Measurements from ENCODE around the gene NFATC1.

The NFATC1 gene

DNA sequence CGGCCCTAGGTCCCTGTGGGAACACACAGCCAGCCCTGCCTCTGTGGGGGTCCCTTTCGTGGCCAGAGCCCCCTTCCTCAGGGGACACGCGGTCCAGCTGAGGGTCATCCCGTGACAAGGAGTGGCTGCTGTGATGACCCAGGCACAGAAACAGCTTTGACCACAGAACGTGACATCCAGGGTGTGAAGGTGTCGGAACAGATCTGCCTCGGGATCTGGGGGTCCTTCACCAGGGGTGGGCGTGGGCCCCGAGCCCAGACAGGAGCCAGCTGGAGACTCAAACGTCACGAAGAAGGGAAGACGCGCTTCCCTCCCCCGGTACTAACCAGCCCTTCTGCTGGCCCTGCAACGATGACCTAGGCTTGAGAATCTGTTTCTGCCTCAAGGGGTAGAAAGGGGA, 75.9 kb downstream of the NFATC1 start:
- Histone ChIP-seq H3K36me3 (ENCODE audit: control insufficient read depth, low read length) (peaks cover 17% of the 10 kb centered on the region), H3K4me2 (ENCODE audit: low read length) (no peak overlapping the region), H3K4me3 (ENCODE audit: low read length) (no peak overlapping the region), H3K79me2 (ENCODE audit: control insufficient read depth, low read length) (no peaks in the 10 kb centered on the region), H3K9me2 (replicated peaks; ENCODE audit: control insufficient read depth, low read length) (no peaks in the 10 kb centered on the region), H3K27me3 (ENCODE audit: control insufficient read depth, low read length) (no peaks in the 10 kb centered on the region), H3K9me3 (ENCODE audit: control insufficient read depth, insufficient read depth, low read length) (no peaks in the 10 kb centered on the region), H3K27ac (ENCODE audit: low read depth, low read length) (no peak overlapping the region), H4K20me1 (ENCODE audit: control insufficient read depth, insufficient read depth, low read depth, low read length) (no peaks in the 10 kb centered on the region), H3K4me1 (ENCODE audit: control insufficient read depth, low read length) (peaks cover 11% of the 10 kb centered on the region), H3F3A (ENCODE audit: control insufficient read depth, insufficient read depth) (0 out of 2 replicates have a peak, but pooled peaks cover 5% of the 10 kb centered on the region)
- TF ChIP-seq, protein P1, sequence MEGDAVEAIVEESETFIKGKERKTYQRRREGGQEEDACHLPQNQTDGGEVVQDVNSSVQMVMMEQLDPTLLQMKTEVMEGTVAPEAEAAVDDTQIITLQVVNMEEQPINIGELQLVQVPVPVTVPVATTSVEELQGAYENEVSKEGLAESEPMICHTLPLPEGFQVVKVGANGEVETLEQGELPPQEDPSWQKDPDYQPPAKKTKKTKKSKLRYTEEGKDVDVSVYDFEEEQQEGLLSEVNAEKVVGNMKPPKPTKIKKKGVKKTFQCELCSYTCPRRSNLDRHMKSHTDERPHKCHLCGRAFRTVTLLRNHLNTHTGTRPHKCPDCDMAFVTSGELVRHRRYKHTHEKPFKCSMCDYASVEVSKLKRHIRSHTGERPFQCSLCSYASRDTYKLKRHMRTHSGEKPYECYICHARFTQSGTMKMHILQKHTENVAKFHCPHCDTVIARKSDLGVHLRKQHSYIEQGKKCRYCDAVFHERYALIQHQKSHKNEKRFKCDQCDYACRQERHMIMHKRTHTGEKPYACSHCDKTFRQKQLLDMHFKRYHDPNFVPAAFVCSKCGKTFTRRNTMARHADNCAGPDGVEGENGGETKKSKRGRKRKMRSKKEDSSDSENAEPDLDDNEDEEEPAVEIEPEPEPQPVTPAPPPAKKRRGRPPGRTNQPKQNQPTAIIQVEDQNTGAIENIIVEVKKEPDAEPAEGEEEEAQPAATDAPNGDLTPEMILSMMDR (IDR thresholded peaks at IDR 0.05; ENCODE audit: low read depth, low read length, poor library complexity, severe bottlenecking): no peak
- no peak for TF ChIP-seq EZH2phosphoT487 (IDR thresholded peaks at IDR 0.05; ENCODE audit: borderline replicate concordance, low read length)

DNA sequence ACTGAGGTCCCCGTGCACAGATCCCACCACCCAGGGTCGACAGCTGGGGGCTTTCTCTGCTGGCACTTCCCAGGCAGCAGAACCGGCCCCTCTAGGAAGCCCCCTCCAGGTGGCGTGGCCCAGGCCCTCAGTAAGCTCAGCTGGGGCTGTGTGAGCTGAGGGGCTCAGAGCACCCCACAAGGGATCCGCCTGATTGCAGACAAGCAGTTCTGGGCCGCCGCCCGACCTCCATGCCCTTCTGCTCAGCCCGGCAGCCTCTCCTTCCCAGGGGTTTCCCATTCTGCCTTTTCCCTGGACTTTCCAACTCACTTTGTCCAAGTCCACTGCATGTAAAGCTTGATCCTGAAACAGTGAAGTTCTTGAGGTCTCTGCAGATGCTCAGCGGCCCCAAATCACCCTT, 76.4 kb downstream of the NFATC1 start:
- Histone ChIP-seq H3K4me1 (ENCODE audit: control insufficient read depth, low read length) (peaks cover 10% of the 10 kb centered on the region), H3K27ac (ENCODE audit: low read depth, low read length) (no peak overlapping the region), H3F3A (ENCODE audit: control insufficient read depth, insufficient read depth) (0 out of 2 replicates have a peak, but pooled peaks cover 3% of the 10 kb centered on the region), H3K4me3 (ENCODE audit: low read length) (no peak overlapping the region), H3K4me2 (ENCODE audit: low read length) (no peak overlapping the region), H3K9me2 (replicated peaks; ENCODE audit: control insufficient read depth, low read length) (no peaks in the 10 kb centered on the region), H3K27me3 (ENCODE audit: control insufficient read depth, low read length) (no peaks in the 10 kb centered on the region), H3K79me2 (ENCODE audit: control insufficient read depth, low read length) (no peaks in the 10 kb centered on the region), H3K36me3 (ENCODE audit: control insufficient read depth, low read length) (peaks cover 13% of the 10 kb centered on the region), H4K20me1 (ENCODE audit: control insufficient read depth, insufficient read depth, low read depth, low read length) (no peaks in the 10 kb centered on the region), H3K9me3 (ENCODE audit: control insufficient read depth, insufficient read depth, low read length) (no peaks in the 10 kb centered on the region)
- TF ChIP-seq, protein P1 (IDR thresholded peaks at IDR 0.05; ENCODE audit: low read depth, low read length, poor library complexity, severe bottlenecking): no peak
- TF ChIP-seq EZH2phosphoT487 (IDR thresholded peaks at IDR 0.05; ENCODE audit: borderline replicate concordance, low read length): no peak

DNA sequence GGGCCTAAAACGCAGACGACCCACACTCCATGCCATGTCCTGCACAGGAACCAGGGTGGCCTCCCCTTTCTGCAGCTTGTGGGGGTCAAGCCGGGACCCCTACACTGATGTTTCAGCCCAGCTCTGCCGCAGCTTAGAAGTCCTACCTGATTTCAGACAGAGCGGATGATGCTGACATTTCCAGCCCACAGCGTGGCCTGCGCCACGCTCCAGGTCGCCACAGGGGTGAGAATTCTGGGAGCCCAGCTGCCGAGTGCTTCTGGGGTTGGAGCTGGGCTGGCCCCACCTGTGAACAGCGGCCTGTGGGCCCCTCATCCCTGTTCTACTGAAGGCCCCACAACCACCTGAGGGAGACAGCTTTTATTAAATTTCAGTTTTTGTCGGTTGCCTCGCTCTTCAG, 77.2 kb downstream of the NFATC1 start:
- Histone ChIP-seq H3K36me3 (ENCODE audit: control insufficient read depth, low read length) (peaks cover 6% of the 10 kb centered on the region; the same call in 1 of the 2 replicates), H3K27ac (ENCODE audit: low read depth, low read length) (no peak overlapping the region), H3K4me2 (ENCODE audit: low read length) (no peak overlapping the region), H3K79me2 (ENCODE audit: control insufficient read depth, low read length) (no peaks in the 10 kb centered on the region), H4K20me1 (ENCODE audit: control insufficient read depth, insufficient read depth, low read depth, low read length) (no peaks in the 10 kb centered on the region), H3K9me2 (replicated peaks; ENCODE audit: control insufficient read depth, low read length) (no peaks in the 10 kb centered on the region), H3K4me3 (ENCODE audit: low read length) (no peak overlapping the region), H3F3A (ENCODE audit: control insufficient read depth, insufficient read depth) (0 out of 2 replicates have a peak, but pooled peaks cover 3% of the 10 kb centered on the region), H3K4me1 (ENCODE audit: control insufficient read depth, low read length) (peaks cover 10% of the 10 kb centered on the region), H3K27me3 (ENCODE audit: control insufficient read depth, low read length) (no peaks in the 10 kb centered on the region), H3K9me3 (ENCODE audit: control insufficient read depth, insufficient read depth, low read length) (no peaks in the 10 kb centered on the region)
- no peak for TF ChIP-seq EZH2phosphoT487 (IDR thresholded peaks at IDR 0.05; ENCODE audit: borderline replicate concordance, low read length)
- TF ChIP-seq, protein P1 (IDR thresholded peaks at IDR 0.05; ENCODE audit: low read depth, low read length, poor library complexity, severe bottlenecking): no peak
